Measurements from ENCODE around the gene STK11IP.

STK11IP gene

GRCh38 chr2:219656526-219656925 lies 58.9 kb downstream of the STK11IP start:
- Histone ChIP-seq H3K4me1 (no peaks in the 10 kb centered on the region), H3K4me3 (no peak overlapping the region), H3K9ac (no peak overlapping the region), H3K9me3 (replicated peaks in 1 of 11) (peaks cover 16 to 33% (median 27%) of the 10 kb centered on the region in 11 experiments), H3K4me2 (no peak overlapping the region), H3K36me3 (no peaks in the 10 kb centered on the region), H3K27me3 (peaks cover 0 to 9% (median under 1%) of the 10 kb centered on the region in 11 experiments; a peak in 8 of 22 replicates), H4K20me1 (no peaks in the 10 kb centered on the region), H3K27ac (no peak overlapping the region)
- no peak for TF ChIP-seq Cebpa-rat (IDR thresholded peaks at IDR 0.05)

- Histone ChIP-seq H4K20me1 (no peaks in the 10 kb centered on the region), H3K4me3 (no peak overlapping the region), H3K27ac (no peak overlapping the region), H3K9me3 (replicated peaks in 1 of 11) (peaks cover 23 to 41% (median 33%) of the 10 kb centered on the region in 11 experiments), H3K27me3 (no peaks in the 10 kb centered on the region), H3K4me2 (no peak overlapping the region), H3K36me3 (no peaks in the 10 kb centered on the region), H3K4me1 (no peaks in the 10 kb centered on the region), H3K9ac (no peak overlapping the region)
- no peak for TF ChIP-seq Cebpa-rat (IDR thresholded peaks at IDR 0.05)
Observed at GRCh38 chr2:219658196-219658846, 60.7 kb downstream of the STK11IP start.

GRCh38 chr2:219658874-219659273 lies 61.2 kb downstream of the STK11IP start:
- no peaks in the 10 kb centered on the region for H3K4me1 ChIP-seq
- H3K36me3 ChIP-seq, result no peaks in the 10 kb centered on the region
- H3K27me3 ChIP-seq, result no peaks in the 10 kb centered on the region
- no peaks in the 10 kb centered on the region for H4K20me1 ChIP-seq
- no peak overlapping the region for H3K4me3 ChIP-seq
- H3K9me3 ChIP-seq (replicated peaks in 1 of 11), result peaks cover 23 to 44% (median 34%) of the 10 kb centered on the region in 11 experiments
- H3K4me2 ChIP-seq, result no peak overlapping the region
- no peak for TF ChIP-seq Cebpa-rat (IDR thresholded peaks at IDR 0.05)
- no peak overlapping the region for H3K27ac ChIP-seq
- no peak overlapping the region for H3K9ac ChIP-seq

GRCh38 chr2:219661197-219661954 lies 63.7 kb downstream of the STK11IP start:
- no peaks in the 10 kb centered on the region for H3K4me1 ChIP-seq
- H3K9ac ChIP-seq, result no peak overlapping the region
- no peaks in the 10 kb centered on the region for H4K20me1 ChIP-seq
- H3K4me2 ChIP-seq, result no peak overlapping the region
- no peaks in the 10 kb centered on the region for H3K36me3 ChIP-seq
- H3K27ac ChIP-seq, result no peak overlapping the region
- no peak for TF ChIP-seq Cebpa-rat (IDR thresholded peaks at IDR 0.05)
- H3K9me3 ChIP-seq (replicated peaks in 1 of 11), result peaks cover 23 to 44% (median 34%) of the 10 kb centered on the region in 11 experiments
- H3K27me3 ChIP-seq, result no peaks in the 10 kb centered on the region
- H3K4me3 ChIP-seq, result no peak overlapping the region

- Histone ChIP-seq H3K27ac (no peak overlapping the region), H3K36me3 (no peaks in the 10 kb centered on the region), H3K4me2 (no peak overlapping the region), H3K9me3 (replicated peaks in 1 of 11) (peaks cover 23 to 44% (median 34%) of the 10 kb centered on the region in 11 experiments), H3K4me1 (no peaks in the 10 kb centered on the region), H3K27me3 (no peaks in the 10 kb centered on the region), H4K20me1 (no peaks in the 10 kb centered on the region), H3K4me3 (no peak overlapping the region), H3K9ac (no peak overlapping the region)
- TF ChIP-seq Cebpa-rat (IDR thresholded peaks at IDR 0.05), result no peak
Observed at GRCh38 chr2:219661955-219662395, 64.3 kb downstream of the STK11IP start.

GRCh38 chr2:219662566-219662965 lies 64.9 kb downstream of the STK11IP start:
- Histone ChIP-seq H3K4me1 (no peaks in the 10 kb centered on the region), H3K9me3 (replicated peaks in 1 of 11) (peaks cover 23 to 44% (median 34%) of the 10 kb centered on the region in 11 experiments), H3K27ac (no peak overlapping the region), H3K4me3 (no peak overlapping the region), H3K36me3 (no peaks in the 10 kb centered on the region), H3K9ac (no peak overlapping the region), H4K20me1 (no peaks in the 10 kb centered on the region), H3K27me3 (no peaks in the 10 kb centered on the region), H3K4me2 (no peak overlapping the region)
- TF ChIP-seq Cebpa-rat (IDR thresholded peaks at IDR 0.05), result no peak

GRCh38 chr2:219663116-219663762 lies 65.6 kb downstream of the STK11IP start:
- Histone ChIP-seq H3K36me3 (no peaks in the 10 kb centered on the region), H3K27ac (no peak overlapping the region), H3K4me3 (no peak overlapping the region), H4K20me1 (no peaks in the 10 kb centered on the region), H3K4me1 (no peaks in the 10 kb centered on the region), H3K9ac (no peak overlapping the region), H3K9me3 (replicated peaks in 1 of 11) (peaks cover 23 to 44% (median 34%) of the 10 kb centered on the region in 11 experiments), H3K4me2 (no peak overlapping the region), H3K27me3 (no peaks in the 10 kb centered on the region)
- TF ChIP-seq Cebpa-rat (IDR thresholded peaks at IDR 0.05), result no peak

- Histone ChIP-seq H3K27me3 (no peaks in the 10 kb centered on the region), H3K36me3 (no peaks in the 10 kb centered on the region), H3K9ac (no peak overlapping the region), H3K4me2 (no peak overlapping the region), H3K27ac (no peak overlapping the region), H3K4me1 (no peaks in the 10 kb centered on the region), H4K20me1 (no peaks in the 10 kb centered on the region), H3K4me3 (no peak overlapping the region), H3K9me3 (replicated peaks in 1 of 11) (peaks cover 23 to 44% (median 34%) of the 10 kb centered on the region in 11 experiments)
- no peak for TF ChIP-seq Cebpa-rat (IDR thresholded peaks at IDR 0.05)
Observed at GRCh38 chr2:219664041-219664440, 66.4 kb downstream of the STK11IP start.

- TF ChIP-seq Cebpa-rat (IDR thresholded peaks at IDR 0.05), result no peak
- Histone ChIP-seq H3K9ac (no peak overlapping the region), H3K9me3 (replicated peaks in 1 of 11) (peaks cover 23 to 38% (median 33%) of the 10 kb centered on the region in 11 experiments), H3K36me3 (no peaks in the 10 kb centered on the region), H3K4me2 (no peak overlapping the region), H3K27me3 (no peaks in the 10 kb centered on the region), H3K4me3 (no peak overlapping the region), H3K4me1 (no peaks in the 10 kb centered on the region), H3K27ac (no peak overlapping the region), H4K20me1 (no peaks in the 10 kb centered on the region)
Observed at GRCh38 chr2:219664944-219665343, 67.3 kb downstream of the STK11IP start.

All from BLaER1 treated with 17β-estradiol and CSF1 and Interleukin-3, amounts not matched to agents 10 nM and 100 nM (cell line).